ENCODE data around the gene POLR2A. TPM values are rescaled to one million over a fixed set of nuclear protein-coding genes. Genes with fewer than 3 reads are reported as not detected.

Gene POLR2A
- total RNA-seq, 1 donor from 2014 or later = 105 TPM

DNA sequence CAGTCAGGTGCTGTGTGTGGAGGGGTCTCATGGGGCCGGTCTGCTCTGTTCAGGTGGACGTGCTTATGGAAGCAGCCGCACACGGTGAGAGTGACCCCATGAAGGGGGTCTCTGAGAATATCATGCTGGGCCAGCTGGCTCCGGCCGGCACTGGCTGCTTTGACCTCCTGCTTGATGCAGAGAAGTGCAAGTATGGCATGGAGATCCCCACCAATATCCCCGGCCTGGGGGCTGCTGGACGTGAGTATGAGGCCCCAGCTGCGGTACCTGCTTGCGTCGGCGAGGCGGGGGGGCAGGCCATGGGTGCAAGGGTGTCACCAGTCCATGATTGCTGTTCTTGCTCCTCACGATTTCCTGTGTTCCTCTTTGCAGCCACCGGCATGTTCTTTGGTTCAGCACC lies 27.9 kb downstream of the POLR2A start:
- Histone ChIP-seq H3K4me1 (peaks cover 3% of the 10 kb centered on the region), H3K27me3 (no peaks in the 10 kb centered on the region), H3K9me3 (no peaks in the 10 kb centered on the region), H3K36me3 (peaks cover 73% of the 10 kb centered on the region), H3K27ac (no peak overlapping the region), H3K4me3 (no peak overlapping the region)
- DNase-seq = no peak
- TF ChIP-seq, protein P1, sequence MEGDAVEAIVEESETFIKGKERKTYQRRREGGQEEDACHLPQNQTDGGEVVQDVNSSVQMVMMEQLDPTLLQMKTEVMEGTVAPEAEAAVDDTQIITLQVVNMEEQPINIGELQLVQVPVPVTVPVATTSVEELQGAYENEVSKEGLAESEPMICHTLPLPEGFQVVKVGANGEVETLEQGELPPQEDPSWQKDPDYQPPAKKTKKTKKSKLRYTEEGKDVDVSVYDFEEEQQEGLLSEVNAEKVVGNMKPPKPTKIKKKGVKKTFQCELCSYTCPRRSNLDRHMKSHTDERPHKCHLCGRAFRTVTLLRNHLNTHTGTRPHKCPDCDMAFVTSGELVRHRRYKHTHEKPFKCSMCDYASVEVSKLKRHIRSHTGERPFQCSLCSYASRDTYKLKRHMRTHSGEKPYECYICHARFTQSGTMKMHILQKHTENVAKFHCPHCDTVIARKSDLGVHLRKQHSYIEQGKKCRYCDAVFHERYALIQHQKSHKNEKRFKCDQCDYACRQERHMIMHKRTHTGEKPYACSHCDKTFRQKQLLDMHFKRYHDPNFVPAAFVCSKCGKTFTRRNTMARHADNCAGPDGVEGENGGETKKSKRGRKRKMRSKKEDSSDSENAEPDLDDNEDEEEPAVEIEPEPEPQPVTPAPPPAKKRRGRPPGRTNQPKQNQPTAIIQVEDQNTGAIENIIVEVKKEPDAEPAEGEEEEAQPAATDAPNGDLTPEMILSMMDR (IDR thresholded peaks at IDR 0.05) = no peak
- ATAC-seq = no peak
- intact Hi-C loops (cut with DNase I) = no loop called here

DNA sequence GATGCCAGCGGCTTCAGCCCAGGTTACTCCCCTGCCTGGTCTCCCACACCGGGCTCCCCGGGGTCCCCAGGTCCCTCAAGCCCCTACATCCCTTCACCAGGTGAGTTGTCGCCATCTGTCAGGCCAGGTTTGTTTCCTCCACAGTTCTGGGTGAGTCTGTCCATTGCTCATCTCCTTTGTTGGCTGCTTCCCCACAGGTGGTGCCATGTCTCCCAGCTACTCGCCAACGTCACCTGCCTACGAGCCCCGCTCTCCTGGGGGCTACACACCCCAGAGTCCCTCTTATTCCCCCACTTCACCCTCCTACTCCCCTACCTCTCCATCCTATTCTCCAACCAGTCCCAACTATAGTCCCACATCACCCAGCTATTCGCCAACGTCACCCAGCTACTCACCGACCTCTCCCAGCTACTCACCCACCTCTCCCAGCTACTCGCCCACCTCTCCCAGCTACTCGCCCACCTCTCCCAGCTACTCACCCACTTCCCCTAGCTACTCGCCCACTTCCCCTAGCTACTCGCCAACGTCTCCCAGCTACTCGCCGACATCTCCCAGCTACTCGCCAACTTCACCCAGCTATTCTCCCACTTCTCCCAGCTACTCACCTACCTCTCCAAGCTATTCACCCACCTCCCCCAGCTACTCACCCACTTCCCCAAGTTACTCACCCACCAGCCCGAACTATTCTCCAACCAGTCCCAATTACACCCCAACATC lies 28.8 kb downstream of the POLR2A start:
- intact Hi-C loops (cut with DNase I) = no loop called here
- Histone ChIP-seq H3K4me1 (peaks cover 3% of the 10 kb centered on the region), H3K27me3 (no peaks in the 10 kb centered on the region), H3K36me3 (peaks cover 65% of the 10 kb centered on the region), H3K27ac (no peak overlapping the region), H3K4me3 (no peak overlapping the region), H3K9me3 (no peaks in the 10 kb centered on the region)
- ATAC-seq (no peak), DNase-seq (no peak)
- TF ChIP-seq, protein P1 (IDR thresholded peaks at IDR 0.05) = no peak

DNA sequence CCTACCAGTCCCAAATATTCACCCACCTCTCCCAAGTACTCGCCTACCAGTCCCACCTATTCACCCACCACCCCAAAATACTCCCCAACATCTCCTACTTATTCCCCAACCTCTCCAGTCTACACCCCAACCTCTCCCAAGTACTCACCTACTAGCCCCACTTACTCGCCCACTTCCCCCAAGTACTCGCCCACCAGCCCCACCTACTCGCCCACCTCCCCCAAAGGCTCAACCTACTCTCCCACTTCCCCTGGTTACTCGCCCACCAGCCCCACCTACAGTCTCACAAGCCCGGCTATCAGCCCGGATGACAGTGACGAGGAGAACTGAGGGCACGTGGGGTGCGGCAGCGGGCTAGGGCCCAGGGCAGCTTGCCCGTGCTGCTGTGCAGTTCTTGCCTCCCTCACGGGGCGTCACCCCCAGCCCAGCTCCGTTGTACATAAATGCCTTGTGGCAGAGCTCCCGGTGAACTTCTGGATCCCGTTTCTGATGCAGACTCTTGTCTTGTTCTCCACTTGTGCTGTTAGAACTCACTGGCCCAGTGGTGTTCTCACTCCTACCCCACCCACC lies 29.8 kb downstream of the POLR2A start:
- no peak for ATAC-seq

DNA sequence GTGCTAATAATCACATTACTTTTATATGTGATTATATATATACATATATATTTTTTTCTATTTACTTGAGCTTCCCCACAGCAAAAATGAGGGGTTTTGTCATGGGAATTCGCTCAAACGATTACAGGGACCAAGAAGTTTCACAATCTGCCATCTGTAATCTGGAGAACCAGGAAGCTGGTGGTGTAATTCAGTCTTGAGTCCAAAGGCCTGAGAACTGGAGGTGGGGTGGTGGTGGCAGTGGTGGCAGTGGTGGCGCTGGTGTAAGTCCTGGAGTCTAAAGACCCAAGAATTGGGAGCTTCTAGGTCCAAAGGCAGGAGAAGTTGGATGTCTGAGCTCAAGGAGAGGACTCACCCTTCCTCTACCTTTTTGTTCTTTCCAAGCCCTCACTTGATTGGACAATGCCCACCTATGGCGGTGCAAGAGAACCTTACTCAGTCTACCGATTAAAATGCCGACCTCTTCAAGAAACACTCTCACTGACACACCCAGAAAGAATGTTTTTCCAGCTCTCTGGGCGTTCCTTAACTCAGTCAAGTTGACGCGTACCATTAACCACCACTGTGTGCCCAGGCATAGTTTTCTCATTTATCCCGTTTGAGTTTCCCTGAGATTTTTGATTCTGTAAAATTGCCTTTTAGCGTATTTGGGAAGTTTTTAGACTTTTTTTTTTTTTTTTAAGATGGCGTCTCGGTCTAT lies 31.9 kb downstream of the POLR2A start:
- H3K4me1 ChIP-seq = no peaks in the 10 kb centered on the region
- TF ChIP-seq, protein P1 (IDR thresholded peaks at IDR 0.05) = no peak

More for the DNA sequence above, 29.8 kb downstream of the POLR2A start:
- Histone ChIP-seq H3K9me3 (no peaks in the 10 kb centered on the region), H3K27ac (no peak overlapping the region), H3K27me3 (no peaks in the 10 kb centered on the region), H3K4me1 (peaks cover 3% of the 10 kb centered on the region), H3K36me3 (peaks cover 55% of the 10 kb centered on the region), H3K4me3 (no peak overlapping the region)
- no peak for DNase-seq
- TF ChIP-seq, protein P1 (IDR thresholded peaks at IDR 0.05) = no peak
- intact Hi-C loops (cut with DNase I) = no loop called here

DNA sequence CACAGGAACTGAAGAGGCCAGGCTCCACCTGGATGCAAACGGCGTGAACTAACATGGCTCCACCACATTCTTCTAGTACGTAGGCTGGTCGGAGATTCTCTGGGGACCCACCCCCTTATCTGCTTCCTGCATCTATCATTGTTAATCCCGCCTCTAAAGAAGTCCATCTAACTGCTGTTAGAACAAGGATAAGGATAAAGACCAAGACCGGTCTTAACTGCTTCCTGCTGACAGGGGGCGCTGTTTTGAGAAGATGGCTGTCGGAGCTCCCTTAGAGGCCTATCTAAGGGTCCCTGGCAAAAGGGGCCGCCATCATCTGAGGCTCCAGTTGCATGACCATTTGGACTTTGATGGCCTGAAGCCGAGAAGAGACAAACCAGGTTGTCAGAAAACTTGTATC lies 38.9 kb downstream of the POLR2A start:
- intact Hi-C loops (cut with DNase I) = no loop called here
- H3K9me3 ChIP-seq = no peaks in the 10 kb centered on the region
- no peaks in the 10 kb centered on the region for H3K36me3 ChIP-seq
- no peak overlapping the region for H3K27ac ChIP-seq
- no peaks in the 10 kb centered on the region for H3K27me3 ChIP-seq
- H3K4me3 ChIP-seq = no peak overlapping the region
- TF ChIP-seq, protein P1 (IDR thresholded peaks at IDR 0.05) = peak; percentile 55
- peak; percentile 60 for DNase-seq
- no peaks in the 10 kb centered on the region for H3K4me1 ChIP-seq
- ATAC-seq = peak; percentile 79

More for the DNA sequence above, 31.9 kb downstream of the POLR2A start:
- intact Hi-C loops (cut with DNase I) = no loop called here
- no peak overlapping the region for H3K4me3 ChIP-seq
- peak overlapping the region; percentile 51 for H3K27ac ChIP-seq
- H3K36me3 ChIP-seq = peaks cover 34% of the 10 kb centered on the region
- H3K9me3 ChIP-seq = no peaks in the 10 kb centered on the region
- ATAC-seq = peak; percentile 71
- DNase-seq = peak; percentile 72
- H3K27me3 ChIP-seq = no peaks in the 10 kb centered on the region
